GM21723 (cell line): ENCODE results near the gene MIS18A.
"Not testable (repeated sequence)": the region's sequence is repeated elsewhere in the genome, so short reads cannot be mapped to it uniquely, and the experiment has no call there.

Experiments
- ATAC-seq: cut with Tn5 transposase; IDR thresholded peaks from one replicate; pipeline ENCODE4 v1.9.1; 2021; ENCODE audit warnings: mild to moderate bottlenecking, moderate library complexity; ENCODE audit not compliant: unreplicated experiment

Gene MIS18A

DNA sequence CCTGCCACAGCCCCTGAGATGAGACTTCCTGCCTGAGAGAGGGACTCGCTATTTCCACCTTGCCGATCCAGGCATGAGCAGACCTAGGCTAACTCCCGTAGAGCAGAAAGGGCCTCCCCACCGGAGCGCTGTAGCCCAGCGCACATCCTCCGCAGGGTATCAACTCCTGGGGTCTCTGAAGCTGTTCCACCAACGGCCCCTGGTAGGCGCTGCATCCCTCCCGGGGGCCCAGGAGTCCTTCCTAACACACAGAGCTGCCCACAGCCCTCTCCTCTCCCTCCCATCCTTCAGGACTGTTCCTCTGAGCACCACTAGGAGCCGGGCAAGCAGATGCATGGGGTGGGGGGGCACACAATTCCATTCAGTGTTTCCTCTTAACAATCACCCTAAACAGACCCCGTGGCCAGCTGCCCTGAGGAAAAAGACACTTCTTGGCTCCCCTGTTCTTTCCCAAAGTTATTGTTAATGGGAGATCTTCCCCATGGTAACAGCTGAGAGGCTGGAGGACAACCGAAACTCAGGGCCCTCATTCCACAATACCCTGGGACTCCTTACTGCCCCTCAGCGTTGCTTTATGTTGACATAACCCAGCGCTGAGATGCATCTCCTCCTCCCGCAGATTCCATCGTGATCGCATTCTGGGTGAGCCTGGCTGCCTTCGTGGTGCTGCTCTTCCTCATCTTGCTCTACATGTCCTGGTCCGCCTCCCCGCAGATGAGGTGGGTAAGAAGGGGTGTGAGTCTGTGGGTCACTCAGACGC lies 27.4 kb upstream of the MIS18A start:
- ATAC-seq: no peak

GRCh38 chr21:32304998-32305397 lies 26.1 kb upstream of the MIS18A start:
- ATAC-seq: no peak

DNA sequence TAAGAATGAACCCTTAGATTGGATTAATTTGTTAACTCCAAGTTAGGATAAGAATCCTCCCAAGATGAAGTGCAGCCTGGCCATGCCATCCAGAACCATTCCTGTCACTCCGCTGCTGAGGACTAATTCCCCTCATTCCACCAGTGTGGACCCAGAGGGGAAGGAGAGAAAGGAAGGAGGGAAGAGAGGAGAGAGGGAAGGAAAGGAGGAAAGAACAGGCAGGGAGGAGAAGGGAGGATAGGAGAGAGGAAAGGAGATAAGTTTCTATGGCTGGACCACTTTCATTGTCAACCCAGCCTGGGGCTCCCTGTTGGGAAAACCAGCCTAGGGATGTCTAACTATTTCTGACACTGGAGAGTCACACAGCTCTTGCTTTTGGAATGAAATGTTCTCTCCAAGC lies 24.5 kb upstream of the MIS18A start:
- no peak for ATAC-seq

- no peak for ATAC-seq
These were observed 23.7 kb upstream of the MIS18A start for GRCh38 chr21:32302560-32302959.

DNA sequence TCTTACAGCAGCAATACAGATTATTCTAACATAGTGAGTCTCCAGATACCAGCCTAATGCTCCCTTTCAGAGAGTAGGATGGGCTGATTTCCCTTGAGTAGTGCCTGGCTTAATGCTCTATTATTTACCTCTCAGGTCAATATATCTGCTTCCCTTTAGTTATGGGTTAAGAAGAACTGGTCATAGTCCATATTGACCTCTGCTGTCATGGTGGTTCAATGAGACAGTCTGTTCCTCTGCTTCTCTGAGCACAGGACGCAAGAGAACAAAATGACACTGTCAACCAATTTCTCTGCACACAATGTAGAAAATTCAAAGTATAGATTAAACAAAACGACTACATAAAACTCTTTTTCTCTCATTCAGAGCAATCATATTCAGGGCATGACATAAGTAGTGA lies 22.7 kb upstream of the MIS18A start:
- no peak for ATAC-seq

- no peak for ATAC-seq
These were observed 21.4 kb upstream of the MIS18A start for GRCh38 chr21:32300117-32300681.

GRCh38 chr21:32299695-32300094 lies 20.8 kb upstream of the MIS18A start:
- ATAC-seq: no peak

GRCh38 chr21:32298658-32299081 lies 19.8 kb upstream of the MIS18A start, which contains the start of gene MRAP:
MRAP (plus strand) TSS chr21:32298855; CDS start chr21:32298972, 117 bp downstream.
- ATAC-seq: no peak

DNA sequence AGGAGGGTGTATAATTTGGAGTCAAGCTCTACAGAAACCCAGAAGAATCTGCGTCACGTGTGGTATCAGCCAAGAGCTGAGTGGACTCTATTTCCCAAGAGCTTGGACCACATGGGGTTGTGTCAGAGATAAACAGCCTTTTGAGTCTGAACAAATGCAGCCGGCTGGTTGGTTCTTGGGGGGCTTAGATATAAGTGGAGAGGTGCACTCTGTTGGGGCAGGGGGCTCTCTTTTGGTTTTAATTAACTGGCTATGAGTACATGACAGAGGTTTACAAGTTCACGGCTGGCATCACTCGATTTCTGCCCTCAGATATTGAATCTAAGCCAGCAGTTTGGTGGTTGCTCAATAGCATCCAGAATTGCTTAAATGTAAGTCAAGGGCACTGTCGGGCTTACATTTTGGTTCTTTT lies 19.3 kb upstream of the MIS18A start:
- ATAC-seq: no peak

GRCh38 chr21:32297449-32297848 lies 18.6 kb upstream of the MIS18A start:
- no peak for ATAC-seq

- no peak for ATAC-seq
These were observed 6.6 kb upstream of the MIS18A start for GRCh38 chr21:32285476-32285875.

DNA sequence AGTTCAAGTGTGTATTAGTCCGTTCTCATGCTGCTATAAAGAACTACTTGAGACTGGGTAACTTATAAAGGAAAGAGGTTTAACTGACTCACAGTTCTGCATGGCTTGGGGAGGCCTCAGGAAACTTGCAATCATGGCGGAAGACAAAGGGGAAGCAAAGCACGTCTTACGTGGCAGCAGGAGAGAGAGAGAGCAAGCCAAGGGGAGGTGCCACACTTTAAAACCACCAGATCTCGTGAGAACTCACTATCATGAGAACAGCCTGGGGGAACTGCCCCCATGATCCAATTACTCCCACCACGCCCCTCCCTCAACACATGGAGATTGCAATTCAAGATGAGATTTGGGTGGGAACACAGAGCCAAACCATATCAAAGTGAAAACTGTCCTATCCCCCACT lies 4.1 kb upstream of the MIS18A start:
- ATAC-seq: no peak

- ATAC-seq: no peak
These were observed 2.7 kb upstream of the MIS18A start for GRCh38 chr21:32281531-32281930.

- ATAC-seq: peak; percentile 12
These were observed 480 bp upstream of the MIS18A start for GRCh38 chr21:32279377-32279680.

- peak; percentile 22 for ATAC-seq
These were observed 746 bp downstream of the MIS18A start for GRCh38 chr21:32278103-32278502.

DNA sequence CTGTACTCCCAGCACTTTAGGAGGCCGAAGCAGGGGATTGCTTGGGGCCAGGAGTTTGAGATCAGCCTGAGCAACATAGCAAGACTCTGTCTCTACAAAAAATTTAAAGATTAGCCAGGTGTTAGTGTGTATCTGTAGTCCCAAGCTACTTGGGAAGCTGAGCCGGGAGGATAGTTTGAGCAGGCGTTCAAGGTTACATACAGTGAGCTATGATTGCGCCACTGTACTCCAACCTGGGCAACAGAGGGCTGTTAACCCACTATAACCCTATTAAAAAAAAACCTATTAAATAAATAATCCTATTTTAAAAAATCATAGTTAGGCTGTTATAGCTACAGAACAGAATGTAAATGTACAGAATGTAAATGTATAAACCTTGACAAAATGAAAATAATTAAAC lies 2.2 kb downstream of the MIS18A start:
- no peak for ATAC-seq

- no peak for ATAC-seq
These were observed 8.1 kb downstream of the MIS18A start for GRCh38 chr21:32270748-32271147.

DNA sequence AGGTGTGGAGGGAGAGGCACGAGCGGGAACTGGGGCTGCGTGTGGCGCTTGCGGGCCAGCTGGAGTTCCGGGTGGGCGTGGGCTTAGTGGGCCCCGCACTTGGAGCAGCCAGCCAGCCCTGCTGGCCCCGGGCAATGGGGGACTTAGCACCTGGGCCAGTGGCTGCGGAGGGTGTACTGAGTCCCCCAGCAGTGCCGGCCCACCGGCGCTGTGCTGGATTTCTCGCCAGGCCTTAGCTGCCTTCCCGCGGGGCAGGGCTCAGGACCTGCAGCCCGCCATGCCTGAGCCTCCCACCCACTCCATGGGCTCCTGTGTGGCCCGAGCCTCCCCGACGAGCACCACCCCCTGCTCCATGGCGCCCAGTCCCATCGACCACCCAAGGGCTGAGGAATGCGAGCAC lies 13.5 kb downstream of the MIS18A start:
- not testable (repeated sequence) for ATAC-seq

- no peak for ATAC-seq
These were observed 16.9 kb downstream of the MIS18A start for GRCh38 chr21:32261929-32262328.

DNA sequence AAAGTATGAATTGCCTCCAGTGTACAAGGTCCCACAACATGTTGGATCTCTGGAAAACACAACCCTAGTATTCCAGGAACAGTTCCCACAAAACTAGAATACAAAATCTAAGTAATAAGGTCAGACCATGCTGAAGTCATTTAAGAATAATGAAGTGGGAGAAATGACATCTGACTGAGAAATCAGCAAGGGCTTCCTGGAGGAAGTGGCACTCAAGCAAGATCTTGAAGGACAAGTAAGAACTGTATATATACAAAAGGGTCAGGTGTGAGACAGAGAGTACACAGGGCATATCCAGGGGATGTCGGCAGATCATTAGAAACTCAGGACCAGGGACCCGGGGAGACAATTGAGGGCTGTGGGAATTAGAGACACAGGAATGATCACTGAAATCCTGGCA lies 18.7 kb downstream of the MIS18A start:
- no peak for ATAC-seq

GRCh38 chr21:32258786-32259048 lies 20.1 kb downstream of the MIS18A start:
- not testable (repeated sequence) for ATAC-seq

DNA sequence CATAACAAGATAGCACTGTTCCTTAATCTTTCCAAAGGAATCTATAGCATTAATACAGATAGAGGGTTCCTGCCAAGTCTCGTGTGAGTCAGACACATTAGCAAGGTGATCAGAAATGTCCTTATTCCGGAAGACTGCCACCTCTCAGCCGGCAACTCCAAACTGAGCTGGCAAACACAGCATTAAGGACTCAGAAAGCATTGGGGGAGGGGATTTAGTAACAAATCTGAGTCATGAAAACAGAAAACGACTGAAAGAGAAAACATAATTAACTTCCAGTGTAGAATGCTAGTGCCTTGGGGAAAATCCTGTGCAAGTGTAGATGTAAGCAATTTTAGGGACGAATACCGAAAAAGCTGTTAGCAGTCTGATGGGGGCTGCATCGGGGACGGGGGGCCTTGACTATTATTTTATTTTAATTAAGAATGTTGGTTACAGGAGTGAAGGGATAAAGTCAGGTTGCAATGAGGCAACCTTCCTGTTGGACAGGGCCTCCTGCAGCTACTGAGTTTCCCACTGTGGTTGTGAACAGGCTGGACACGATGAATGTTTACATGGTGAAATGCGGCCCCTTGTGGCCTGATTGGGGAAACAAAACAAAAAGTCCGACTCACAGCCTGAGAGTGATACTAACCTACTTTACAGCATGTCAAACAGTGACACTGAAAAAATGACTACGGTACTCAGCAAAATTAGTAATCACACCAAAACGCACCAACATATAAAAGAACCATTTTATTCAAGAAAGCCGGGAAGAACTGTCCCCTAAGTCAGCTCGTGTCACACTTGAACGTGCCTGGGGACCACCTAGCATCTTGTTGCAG lies 20.7 kb downstream of the MIS18A start:
- ATAC-seq: peak; percentile 88
